CD4-positive, alpha-beta T cell treated with Interleukin-15 for 4 hours (primary cell): ENCODE data around the gene RNF40.
"Not testable (repeated sequence)": the region's sequence is repeated elsewhere in the genome, so short reads cannot be mapped to it uniquely, and the experiment has no call there.

Experiments
- DNase-seq: peaks from one replicate; pipeline ENCODE4 v3.0.0-alpha.2; 2020; ENCODE audit warnings: low spot score

Gene RNF40

DNA sequence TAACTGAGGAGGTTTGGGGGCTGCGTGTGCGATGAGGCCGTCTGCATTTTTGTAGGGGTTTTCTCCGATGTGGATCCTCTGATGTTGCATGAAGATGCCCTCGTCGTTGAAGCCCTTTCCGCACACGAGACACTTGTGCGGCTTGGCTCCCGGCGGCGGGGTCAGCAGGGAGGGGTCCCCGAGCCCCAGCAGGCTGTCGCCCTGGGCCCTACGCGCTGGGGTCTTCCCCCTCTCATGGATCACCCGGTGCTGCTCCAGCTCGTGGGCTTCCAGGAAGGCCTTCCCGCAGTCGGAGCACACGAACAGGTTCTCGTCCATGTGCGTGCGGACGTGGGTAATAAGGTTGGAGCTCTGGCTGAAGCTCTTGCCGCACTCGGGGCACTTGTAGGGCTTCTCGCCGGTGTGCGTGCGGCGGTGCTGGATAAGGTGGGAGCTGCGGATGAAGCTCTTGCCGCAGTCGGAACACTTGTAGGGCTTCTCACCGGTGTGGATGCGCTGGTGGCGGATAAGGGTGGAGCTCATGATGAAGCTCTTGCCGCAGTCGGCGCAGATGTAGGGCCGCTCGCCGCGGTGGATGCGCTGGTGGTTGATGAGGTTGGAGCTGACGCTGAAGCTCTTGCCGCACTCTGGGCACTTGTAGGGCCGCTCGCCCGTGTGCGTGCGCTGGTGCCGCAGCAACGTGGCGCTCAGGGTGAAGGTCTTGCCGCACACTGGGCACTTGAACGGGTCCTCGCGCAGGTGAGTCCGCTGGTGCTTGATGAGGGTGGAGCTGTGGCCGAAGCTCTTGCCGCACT, 20.6 kb downstream of the RNF40 start:
- DNase-seq = no peak

DNA sequence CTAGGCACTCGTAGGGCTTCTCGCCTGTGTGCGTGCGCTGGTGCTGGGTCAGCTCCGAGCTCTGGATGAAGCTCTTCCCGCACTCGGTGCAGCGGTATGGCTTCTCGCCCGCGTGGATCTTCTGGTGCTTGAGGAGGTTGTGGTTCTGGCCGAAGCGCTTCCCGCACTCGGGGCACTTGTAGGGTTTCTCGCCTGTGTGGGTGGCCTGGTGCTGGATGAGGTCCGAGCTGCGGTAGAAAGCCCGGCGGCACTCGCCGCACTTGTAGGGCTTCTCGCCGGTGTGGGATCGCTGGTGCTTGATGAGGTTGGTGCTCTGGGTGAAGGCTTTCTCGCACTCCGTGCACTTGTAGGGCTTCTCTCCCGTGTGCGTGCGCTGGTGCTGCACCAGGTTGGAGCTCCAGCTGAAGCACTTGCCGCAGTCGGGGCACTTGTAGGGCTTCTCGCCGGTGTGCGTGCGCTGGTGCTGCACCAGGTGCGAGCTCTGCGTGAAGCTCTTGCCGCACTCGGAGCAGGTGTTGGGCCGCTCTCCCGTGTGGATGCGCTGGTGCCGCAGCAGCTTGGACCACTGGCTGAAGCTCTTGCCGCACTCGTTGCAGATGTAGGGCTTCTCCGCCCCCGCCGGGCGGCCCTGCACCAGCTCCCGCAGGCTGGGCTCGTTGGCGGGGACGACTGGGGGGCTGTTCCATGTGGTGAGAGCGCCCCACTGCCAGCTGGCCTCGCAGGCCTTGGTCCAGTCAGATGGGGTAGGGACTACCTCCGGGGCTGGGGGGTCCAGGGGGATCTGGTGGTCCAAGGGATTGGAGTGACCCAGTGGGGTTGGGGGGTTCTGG, 21.4 kb downstream of the RNF40 start:
- no peak for DNase-seq

DNA sequence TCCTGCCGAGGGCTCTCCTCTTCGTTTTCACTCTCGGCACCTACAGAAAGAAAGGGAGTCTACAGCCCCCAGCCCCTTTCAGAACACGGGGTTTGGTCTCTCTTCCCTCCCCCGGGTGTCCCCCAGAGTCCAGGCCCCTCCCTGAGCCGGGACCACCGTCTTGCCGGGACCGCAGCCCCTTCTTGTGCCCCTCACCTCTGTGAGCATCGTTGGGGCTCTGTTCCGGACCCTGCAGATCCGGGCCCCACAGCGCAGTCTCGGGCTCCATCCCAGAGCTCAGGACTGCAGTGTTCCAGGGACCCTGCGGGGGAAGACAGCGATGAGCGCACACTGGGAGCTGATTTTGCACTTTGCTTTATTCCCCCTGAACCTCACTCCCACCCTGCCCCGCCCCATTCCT, 22.1 kb downstream of the RNF40 start:
- DNase-seq = no peak

DNA sequence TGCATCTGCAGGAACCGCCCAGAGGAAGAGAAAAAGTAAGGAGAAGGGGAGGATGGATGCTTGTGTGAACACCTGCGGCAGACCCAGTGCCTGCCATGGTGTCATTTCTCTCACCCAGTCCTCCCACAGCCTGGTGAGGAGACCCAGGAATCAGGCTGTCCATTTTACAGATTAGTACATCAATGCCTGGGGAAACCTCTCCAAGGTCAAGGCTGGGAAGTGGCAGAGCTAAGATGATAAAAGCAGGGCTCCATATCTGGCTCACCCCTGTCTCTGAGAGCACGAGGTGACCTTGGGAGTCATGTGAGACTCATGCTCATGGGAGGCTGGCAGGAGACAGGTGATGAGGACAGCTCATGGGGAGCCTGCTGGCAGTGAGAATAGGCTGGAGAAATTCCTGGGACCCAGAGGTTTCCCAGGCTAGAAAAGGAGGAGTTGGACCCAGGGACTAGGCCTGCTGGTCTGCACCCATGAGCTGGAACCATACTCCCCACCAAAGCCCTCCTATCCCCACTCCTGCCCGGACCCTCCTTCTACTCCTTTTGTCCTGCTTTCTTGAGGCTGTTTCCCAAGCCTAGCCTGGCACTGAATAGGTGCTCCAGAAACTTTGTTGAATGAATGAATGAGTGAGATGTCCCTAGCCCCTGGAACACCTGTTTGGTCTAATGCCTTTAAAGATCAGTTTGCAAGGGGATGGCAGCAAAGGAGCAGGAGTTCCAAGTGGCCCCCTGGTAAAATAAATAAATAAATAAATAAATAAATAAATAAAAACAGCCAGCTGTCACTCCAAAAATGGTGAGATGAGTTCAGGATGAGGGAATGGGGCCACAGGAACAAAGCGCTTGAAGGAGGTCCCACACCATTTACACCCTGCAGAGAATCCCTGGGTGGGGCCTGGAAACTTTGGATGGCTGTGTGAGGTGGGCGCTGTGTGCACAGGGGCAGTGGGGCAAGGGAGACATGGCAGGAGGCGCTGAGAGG, 23.3 kb downstream of the RNF40 start:
- no peak for DNase-seq

DNA sequence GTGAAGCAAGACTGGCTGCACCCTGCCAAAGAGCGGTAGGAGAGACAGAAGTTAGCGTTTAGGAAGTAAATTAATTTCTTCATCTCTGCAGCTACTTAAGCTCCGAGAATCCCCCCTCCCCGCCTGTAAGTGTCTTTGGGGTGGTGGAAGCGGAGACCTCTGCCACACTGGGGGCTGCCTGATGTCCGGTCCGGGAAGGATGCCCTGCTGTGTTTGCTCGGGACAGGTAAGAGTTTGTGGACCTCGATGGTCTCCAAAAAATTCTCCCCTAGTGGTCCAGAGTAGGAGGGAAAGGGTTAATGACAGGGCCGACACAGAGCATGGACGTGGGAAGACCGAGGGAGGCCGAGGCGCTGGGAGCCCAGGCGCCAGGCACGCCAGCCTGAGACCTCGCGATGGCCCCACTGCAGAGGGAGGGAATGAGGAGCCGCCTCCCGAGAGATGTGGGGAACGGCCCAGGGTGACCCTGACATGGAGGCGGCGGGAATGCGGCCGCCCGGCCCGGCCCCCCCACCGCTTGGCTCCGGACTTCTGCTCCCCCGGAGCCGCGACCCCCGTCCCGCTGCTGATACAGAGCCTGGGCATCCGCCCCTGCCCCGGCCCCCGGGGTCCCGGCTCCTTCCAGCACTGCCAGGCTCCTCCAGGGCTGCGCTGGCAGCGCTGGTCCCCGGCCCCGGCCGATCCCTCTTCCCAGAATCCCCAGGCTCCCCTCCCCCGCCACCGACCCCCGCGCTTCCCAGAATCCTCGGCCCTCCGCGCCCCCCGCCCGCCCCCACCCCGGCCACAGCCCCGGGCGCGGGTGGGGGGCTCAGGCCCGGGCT, 24.2 kb downstream of the RNF40 start:
- no peak for DNase-seq

DNA sequence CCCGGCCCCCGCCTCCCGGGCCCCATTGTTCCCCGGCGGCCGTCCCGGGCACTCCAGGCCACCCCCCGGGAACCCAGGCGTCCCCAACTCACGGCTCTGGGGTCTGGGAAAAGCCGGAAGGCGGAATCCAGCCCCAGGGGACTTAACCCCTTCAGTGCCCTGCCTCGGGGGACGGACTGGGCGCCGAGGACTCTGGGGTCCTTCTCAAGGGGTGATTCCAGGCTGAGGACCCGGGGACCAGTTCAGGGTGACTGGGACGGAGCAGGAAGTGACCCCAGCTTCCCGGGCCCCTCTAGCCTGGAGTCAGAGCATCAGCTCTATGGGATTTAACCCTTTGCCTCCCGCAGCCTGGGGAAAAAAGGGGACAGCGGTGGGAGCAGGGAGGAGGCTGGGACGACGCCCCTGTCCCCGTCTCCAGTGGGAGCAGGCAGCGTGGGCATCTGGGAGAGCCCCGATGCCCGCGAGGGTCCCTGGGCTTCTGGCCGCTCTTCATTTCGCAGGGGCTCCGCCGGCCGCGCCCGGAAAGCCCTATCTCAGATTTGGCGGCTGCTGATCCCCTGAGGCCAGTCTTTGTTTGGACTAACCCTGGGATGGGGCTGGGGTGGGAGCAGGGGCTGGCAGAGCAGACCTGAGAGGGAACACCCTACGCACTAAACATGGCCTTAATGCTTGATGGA, 25.0 kb downstream of the RNF40 start, which contains the start of gene ZNF629:
Gene ZNF629, minus strand, starts transcription at position 270 of the 677 bp plus-strand sequence. CDS start 2,723 bp downstream, outside the sequence.
- peak; percentile 24 for DNase-seq

DNA sequence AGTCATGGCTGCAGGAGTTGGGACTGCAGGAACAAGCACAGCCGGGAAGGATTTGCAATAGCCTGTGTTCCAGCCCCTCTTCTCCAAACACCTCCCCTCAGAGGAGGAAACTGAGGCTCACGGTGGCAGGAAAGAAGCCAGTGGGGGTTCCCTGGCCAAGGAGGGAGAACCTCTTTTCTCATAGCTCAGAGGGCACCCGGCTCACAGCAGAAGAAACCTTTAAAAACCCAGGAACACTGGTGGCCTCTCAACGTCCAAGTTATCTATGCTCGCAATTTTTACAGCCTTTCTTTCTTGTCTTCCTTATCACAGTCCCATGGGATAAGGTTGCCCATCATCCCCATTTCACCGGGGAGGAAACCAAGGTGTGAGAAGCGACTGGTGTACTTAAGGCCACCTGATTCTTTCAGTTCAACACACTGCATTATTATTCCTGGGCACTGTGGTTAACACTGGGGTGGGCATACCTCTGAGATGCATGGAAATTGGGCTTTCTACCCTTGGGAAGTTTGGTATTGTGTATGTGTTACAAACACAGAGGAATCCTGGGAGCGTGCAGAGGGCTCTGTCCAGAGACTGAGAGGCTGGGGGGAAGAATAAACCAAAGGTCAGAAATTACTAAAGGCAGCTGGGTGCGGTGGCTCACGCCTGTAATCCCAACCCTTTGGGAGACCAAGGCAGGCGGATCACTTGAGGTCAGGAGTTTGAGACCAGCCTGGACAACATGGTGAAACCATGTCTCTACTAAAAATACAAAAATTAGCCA, 25.7 kb downstream of the RNF40 start:
- DNase-seq = no peak

DNA sequence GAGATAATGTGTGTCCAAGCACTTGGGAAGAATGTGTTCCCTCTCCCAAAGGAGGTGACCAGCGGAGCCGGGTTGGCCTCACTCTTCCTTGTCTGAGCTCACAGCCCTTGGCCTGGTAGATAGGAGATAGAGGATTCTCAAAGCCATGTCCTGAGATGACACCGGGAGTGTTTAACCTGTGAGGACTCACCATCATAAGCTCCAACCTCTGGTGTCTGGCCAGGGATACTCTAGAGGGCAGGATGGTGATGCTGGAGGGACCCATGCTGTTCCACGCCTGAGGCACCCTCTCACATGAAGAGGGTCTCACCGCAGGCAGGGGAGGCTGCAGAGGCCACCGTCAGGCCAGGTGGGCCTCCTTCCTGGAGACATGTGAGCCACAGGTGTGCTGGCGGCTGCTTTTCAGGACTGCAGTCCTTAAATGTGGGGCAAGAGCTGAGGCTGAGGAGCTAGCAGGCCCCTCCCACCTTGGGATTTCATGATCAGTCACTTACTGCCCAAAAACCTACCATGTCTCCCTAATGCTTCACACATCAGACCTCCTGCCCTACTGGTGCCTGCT, 31.5 kb downstream of the RNF40 start:
- no peak for DNase-seq

DNA sequence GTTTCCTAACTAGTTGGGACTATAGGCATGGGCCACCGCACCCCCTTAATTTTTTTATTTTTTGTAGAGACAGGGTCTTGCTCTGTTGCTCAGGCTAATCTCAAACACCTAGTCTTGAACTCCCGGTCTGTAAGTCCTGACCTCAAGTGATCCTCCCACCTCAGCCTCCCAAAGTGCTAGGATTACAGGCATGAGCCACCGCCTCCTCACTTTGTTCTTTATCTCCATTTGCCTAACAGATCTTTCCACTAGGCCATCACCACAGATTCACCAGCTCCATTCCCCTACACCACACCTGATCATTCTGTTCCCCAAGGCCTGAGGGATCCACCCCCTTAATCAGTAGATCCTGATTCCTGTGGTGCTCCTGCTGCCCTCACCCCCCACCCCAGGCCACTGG, 32.5 kb downstream of the RNF40 start:
- DNase-seq = no peak

DNA sequence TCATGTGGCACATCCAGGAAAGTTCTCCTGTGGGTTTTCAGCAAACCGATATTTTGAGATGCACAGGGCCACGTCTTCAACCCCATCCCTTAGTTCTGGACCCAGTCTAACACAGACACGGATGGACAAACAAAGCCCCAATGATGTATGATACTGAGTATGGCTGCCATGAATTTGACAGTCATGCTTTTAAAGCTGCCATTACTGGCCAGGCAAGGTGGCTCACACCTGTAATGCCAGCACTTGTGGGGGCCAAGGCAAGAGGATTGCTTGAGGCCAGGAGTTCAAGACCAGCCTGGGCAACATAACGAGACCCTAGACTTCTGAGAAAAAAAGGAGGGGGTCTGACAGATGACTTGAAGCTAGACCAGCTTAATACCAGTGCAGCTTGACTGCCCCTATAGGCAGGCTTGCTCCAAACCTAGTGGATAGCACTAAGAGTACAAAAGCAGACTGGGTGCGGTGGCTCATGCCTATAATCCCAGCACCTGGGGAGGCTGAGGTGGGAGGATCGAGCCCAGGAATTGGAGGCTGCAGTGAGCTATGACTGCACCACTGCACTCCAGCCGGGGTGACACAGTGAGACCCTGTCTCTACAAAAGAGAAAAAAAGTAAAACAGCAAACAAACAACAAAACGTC, 35.7 kb downstream of the RNF40 start:
- no peak for DNase-seq

DNA sequence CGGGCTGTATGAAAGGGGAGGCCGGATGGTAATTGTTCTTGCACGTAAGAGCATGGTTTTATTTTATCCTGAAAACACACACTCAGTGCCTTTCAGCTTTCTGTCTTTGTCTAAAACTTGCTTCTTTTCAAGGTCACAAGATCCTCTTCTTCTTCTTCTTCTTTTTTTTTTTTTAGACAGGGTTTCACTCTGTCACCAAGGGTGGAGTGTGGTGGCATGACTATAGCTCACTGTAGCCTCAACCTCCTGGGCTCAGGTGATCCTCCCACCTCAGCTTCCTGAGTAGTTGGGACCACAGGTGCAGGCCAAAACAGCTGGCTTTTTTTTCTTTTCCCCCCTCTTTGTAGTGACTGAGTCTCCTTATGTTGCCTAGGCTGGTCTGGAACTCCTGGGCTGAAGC, 40.8 kb downstream of the RNF40 start:
- no peak for DNase-seq

DNA sequence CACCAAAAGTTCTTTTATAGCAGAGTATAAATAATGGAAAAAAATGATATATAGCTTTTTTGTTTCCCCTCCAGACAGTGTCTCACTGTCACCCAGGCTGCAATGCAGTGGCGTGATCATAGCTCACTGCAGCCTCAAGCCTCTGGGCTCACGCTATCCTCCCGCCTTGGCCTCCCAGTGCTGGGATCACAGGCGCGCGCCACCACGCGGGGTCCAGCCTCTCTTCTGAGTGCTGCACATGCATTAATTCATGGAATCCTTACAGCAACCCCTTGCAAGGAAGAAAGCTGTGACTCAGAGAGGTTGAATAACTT, 42.9 kb downstream of the RNF40 start:
- DNase-seq = no peak

DNA sequence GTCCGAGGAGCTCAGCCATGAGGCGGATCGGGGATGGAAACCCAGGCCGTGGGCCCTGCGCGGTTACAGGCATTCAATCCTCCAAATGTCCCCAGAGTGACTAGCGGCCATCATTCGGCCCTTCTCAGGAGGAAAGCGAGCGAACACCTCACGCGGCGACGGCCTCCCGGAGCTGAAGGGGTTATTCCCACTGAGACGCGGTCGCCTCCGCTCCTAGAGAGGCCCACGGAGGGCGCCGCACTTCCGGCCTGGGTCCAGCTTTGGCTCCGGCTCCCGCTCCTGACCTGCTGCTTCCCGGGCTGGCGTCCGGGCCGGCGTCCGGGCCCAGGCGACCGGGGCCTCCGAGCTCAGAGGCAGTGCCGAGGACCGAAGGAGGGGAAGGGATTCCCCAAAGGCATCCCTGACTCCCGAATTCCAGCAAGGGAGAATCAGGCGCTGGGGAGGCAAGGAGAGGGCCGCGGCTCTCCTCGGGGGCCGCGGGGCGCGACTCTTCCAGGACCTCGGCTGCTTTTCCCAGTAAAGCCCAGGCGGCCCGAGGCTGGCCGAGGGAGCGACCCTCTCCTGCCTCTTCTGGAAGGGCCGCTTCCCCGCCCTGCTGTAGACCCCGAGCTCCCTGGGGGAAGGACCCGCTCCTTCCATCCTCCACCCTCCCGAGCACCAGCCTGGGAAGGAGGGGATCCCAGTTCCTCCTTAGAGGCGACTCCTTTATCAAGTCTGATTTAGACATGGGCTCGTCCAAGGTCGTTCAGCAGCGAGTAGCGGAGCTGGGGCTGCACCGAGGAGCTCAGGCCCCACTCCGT, 43.4 kb downstream of the RNF40 start:
- DNase-seq = peak; percentile 52

DNA sequence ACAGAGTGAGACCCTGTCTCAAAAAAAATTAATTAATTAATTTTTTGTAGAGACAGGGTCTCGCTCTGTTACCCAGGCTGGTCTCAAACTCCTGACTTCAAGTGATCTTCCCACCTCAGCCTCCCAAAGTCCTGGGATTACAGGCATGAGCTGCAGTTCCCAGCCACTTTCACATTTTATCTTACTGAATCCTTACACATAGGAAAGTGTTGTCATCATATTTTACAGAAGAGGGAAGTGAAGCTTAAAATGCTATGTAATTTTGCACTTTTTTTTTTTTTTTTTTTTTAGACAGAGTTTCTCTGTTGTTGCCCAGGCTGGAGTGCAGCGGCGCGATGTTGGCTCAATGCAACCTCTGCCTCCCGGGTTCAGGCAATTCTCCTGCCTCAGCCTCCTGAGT, 46.0 kb downstream of the RNF40 start:
- no peak for DNase-seq

DNA sequence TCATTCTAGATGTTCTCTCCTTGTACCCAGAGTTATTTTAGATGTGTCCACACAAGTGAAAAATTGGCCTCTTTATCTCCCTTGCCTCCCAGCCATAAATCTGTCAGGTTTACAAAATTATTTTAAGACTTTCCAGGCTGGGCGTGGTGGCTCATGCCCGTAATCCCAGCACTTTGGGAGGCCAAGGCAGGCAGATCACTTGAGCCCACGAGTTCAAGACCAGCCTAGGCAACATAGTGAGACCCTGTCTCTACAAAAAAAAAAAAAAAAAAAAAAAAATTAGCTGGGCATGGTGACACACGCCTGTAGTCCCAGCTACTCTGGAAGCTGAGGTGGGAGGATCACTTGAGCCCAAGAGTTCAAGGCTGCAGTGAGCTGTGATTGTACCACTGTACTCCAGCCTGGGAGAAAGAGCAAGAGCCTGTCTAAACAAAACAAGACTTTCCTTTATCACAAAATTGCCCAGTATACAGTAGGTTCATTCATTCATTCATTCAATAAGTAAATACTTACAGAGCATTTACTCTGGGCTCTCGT, 46.8 kb downstream of the RNF40 start:
- DNase-seq = not testable (repeated sequence)

DNA sequence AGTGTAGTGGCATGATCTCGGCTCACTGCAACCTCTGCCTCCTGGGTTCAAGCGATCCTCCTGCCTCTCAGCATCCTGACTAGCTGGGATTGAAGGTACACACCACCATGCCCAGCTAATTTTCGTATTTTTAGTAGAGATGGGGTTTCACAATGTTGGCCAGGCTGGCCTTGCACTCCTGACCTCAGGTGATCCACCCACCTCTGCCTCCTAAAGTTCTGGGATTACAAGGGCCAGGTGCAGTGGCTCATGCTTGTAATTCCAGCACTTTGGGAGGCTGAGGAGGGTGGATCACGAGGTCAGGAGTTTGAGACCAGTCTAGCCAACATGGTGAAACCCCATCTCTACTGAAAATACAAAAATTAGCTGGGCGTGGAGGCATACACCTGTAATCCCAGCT, 47.6 kb downstream of the RNF40 start:
- not testable (repeated sequence) for DNase-seq

DNA sequence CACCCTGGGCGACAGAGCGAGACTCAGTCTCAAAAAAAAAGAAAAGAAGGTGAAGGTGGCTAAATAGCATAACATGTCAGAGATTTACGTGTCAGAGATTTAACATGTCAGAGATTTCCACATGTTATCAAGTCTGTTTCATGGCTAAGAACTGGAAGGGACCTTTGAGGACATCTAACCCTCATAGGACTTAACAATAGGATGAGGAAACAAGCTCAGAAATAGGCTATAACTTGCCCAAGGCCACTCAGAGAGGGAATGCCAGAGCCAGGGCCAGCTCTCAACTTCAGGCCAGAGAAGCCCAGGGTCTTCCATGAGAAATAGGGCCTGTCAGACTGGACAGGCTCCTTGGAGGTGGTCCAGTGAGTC, 51.7 kb downstream of the RNF40 start:
- DNase-seq = no peak

DNA sequence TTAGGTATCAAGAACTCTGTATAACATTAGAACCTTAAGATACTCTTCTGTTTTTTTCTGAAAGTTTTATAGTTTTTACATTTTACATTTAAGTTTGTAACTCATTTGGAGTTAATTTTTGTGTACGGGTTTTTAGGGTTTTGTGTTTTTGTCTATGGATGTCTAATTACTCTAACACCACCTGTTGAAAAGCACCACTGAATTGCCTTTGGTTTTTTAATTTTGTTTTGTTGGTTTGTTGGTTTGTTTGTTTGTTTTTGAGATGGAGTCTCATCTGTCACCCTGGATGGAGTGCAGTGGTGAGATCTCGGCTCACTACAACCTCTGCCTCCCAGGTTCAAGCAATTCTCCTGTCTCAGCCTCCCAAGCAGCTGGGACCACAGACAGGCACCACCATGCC, 54.6 kb downstream of the RNF40 start:
- no peak for DNase-seq
